SK-N-SH (cell line): Measurements from ENCODE around the gene TMEM164. TPM values are rescaled to one million over a fixed set of nuclear protein-coding genes. Genes with fewer than 3 reads are reported as not detected.

Source experiments
- CTCF ChIA-PET: fragments of 300-600, 350-600 bp; formaldehyde crosslinking; extraction: SDS; loops from one replicate; lab custom pipeline; 2021; lab: Yijun Ruan, JAX
- POLR2A ChIA-PET: fragments of 350-600 bp; sonication (Branson Sonifier 250); formaldehyde crosslinking; extraction: SDS; loops from one replicate; lab custom pipeline; 2020; ENCODE audit warnings: antibody characterized with exemption, inconsistent platforms; lab: Yijun Ruan, JAX
- DNase-seq: peaks from one replicate; pipeline ENCODE4 v3.0.0; 2012
- H2AFZ ChIP-seq: fragments of 200-600 bp; sonication (generic); 2 replicates; pipeline ENCODE4 v1.8.1; 2016; ENCODE audit warnings: antibody characterized with exemption, mild to moderate bottlenecking, low read depth
- H3F3A ChIP-seq: fragments of 200-600 bp; sonication (generic); replicated peaks from 2 replicates; pipeline ENCODE3; 2016; ENCODE audit warnings: antibody characterized with exemption, mild to moderate bottlenecking; ENCODE audit not compliant: insufficient read depth
- H3K27ac ChIP-seq, 2 experiments: fragments of 200-500 bp in 1 of 2; fragments of 200-600 bp in 1 of 2; sonication (Bioruptor generic) in 1 of 2; sonication (generic), shearing (Covaris generic) in 1 of 2; 2 replicates each; pipeline versions ENCODE4 v1.5.1 to v1.6.1; 2014 to 2016; ENCODE audit warnings: low read depth in 2 of 2, inconsistent platforms in 1 of 2, low read length in 1 of 2, mild to moderate bottlenecking in 1 of 2, mixed read lengths in 1 of 2
- H3K27me3 ChIP-seq: fragments of 200-600 bp; sonication (generic), shearing (Covaris generic); 2 replicates; pipeline ENCODE4 v1.6.1; 2016; ENCODE audit warnings: mixed run types; ENCODE audit not compliant: insufficient read depth
- H3K36me3 ChIP-seq, 2 experiments: fragments of 200-500 bp in 1 of 2; fragments of 200-600 bp in 1 of 2; sonication (Bioruptor generic) in 1 of 2; sonication (generic) in 1 of 2; replicated peaks in 1 of 2; 2 replicates each; pipeline versions ENCODE3 to v1.5.1; 2014 to 2016; ENCODE audit warnings: low read length in 1 of 2, mild to moderate bottlenecking in 1 of 2; ENCODE audit not compliant: insufficient read depth in 2 of 2, control insufficient read depth in 1 of 2
- H3K4me1 ChIP-seq, 2 experiments: fragments of 200-500 bp in 1 of 2; fragments of 200-600 bp in 1 of 2; sonication (Bioruptor generic) in 1 of 2; sonication (generic), shearing (Covaris generic) in 1 of 2; 2 replicates each; pipeline versions ENCODE4 v1.5.1 to v1.6.1; 2014 to 2016; ENCODE audit warnings: low read depth in 1 of 2, low read length in 1 of 2, mixed run types in 1 of 2; ENCODE audit not compliant: insufficient read depth in 2 of 2, control insufficient read depth in 1 of 2
- H3K4me2 ChIP-seq: fragments of 200-600 bp; sonication (generic), shearing (Covaris generic); 2 replicates; pipeline ENCODE4 v1.6.1; 2017; ENCODE audit warnings: mixed run types
- H3K4me3 ChIP-seq, 2 experiments: fragments of 200-500 bp in 1 of 2; fragments of 200-600 bp in 1 of 2; sonication (Bioruptor generic) in 1 of 2; sonication (generic), shearing (Covaris generic) in 1 of 2; 2 replicates each; pipeline versions ENCODE4 v1.5.1 to v1.8.1; 2014 to 2016; ENCODE audit warnings: low read depth in 2 of 2, inconsistent platforms in 1 of 2, low read length in 1 of 2, mild to moderate bottlenecking in 1 of 2, mixed read lengths in 1 of 2, moderate library complexity in 1 of 2
- H3K79me2 ChIP-seq: fragments of 200-600 bp; sonication (generic); 2 replicates; pipeline ENCODE4 v1.8.1; 2017; ENCODE audit warnings: mild to moderate bottlenecking; ENCODE audit not compliant: insufficient read depth
- H3K9ac ChIP-seq: fragments of 200-600 bp; sonication (generic); 2 replicates; pipeline ENCODE4 v1.6.1; 2017; ENCODE audit warnings: mixed run types
- H3K9me2 ChIP-seq: fragments of 200-600 bp; sonication (generic); 2 replicates; pipeline ENCODE4 v1.6.1; 2017; ENCODE audit warnings: mixed run types
- H3K9me3 ChIP-seq: fragments of 200-600 bp; sonication (generic); 2 replicates; pipeline ENCODE4 v1.6.1; 2017; ENCODE audit warnings: mixed run types, mild to moderate bottlenecking, moderate library complexity
- H4K20me1 ChIP-seq: fragments of 200-600 bp; sonication (generic); 2 replicates; pipeline ENCODE4 v1.6.1; 2017; ENCODE audit warnings: mild to moderate bottlenecking, mixed run types; ENCODE audit not compliant: insufficient read depth
- CHD2 ChIP-seq: fragments of 150-350 bp; IDR thresholded peaks from 2 replicates; pipeline ENCODE4 v1.6.1; 2018; ENCODE audit warnings: low read length; ENCODE audit not compliant: partially characterized antibody
- CTCF ChIP-seq: fragments of 200-600 bp; sonication (generic); IDR thresholded peaks from 2 replicates; pipeline ENCODE4 v1.6.1; 2017; ENCODE audit warnings: antibody characterized with exemption, mild to moderate bottlenecking, moderate library complexity
- ELF1 ChIP-seq: IDR thresholded peaks from 2 replicates; pipeline ENCODE4 v1.4.0; 2012
- FOSL2 ChIP-seq: IDR thresholded peaks from 2 replicates; pipeline ENCODE4 v1.4.0; 2012; ENCODE audit warnings: low read depth, mild to moderate bottlenecking, moderate library complexity, borderline replicate concordance
- FOXM1 ChIP-seq: IDR thresholded peaks from 2 replicates; pipeline ENCODE4 v1.4.0; 2012; ENCODE audit warnings: low read depth, mild to moderate bottlenecking
- GABPA ChIP-seq: IDR thresholded peaks from 2 replicates; pipeline ENCODE4 v1.4.0; 2012; ENCODE audit warnings: low read depth, mild to moderate bottlenecking
- IRF3 ChIP-seq: fragments of 150-350 bp; IDR thresholded peaks from 2 replicates; pipeline ENCODE4 v1.6.1; 2016; ENCODE audit warnings: mild to moderate bottlenecking, low read depth, low read length
- MEF2A ChIP-seq: IDR thresholded peaks from 2 replicates; pipeline ENCODE4 v1.4.0; 2012; ENCODE audit warnings: low read depth, borderline replicate concordance
- MXI1 ChIP-seq: IDR thresholded peaks from 2 replicates; pipeline ENCODE4 v1.6.1; 2012; ENCODE audit warnings: mild to moderate bottlenecking, low read depth, low read length, improper control_type of control experiment
- NFIC ChIP-seq: IDR thresholded peaks from 2 replicates; pipeline ENCODE4 v1.4.0; 2012; ENCODE audit warnings: borderline replicate concordance
- NRF1 ChIP-seq: IDR thresholded peaks from 2 replicates; pipeline ENCODE4 v1.6.1; 2012; ENCODE audit warnings: low read depth, mild to moderate bottlenecking, low read length
- RCOR1 ChIP-seq: fragments of 150-350 bp; IDR thresholded peaks from 2 replicates; pipeline ENCODE4 v1.6.1; 2017; ENCODE audit warnings: antibody characterized with exemption, low read length
- REST ChIP-seq: IDR thresholded peaks from 2 replicates; pipeline ENCODE4 v1.6.1; 2012; ENCODE audit warnings: mild to moderate bottlenecking, low read depth, low read length, moderate library complexity
- RFX5 ChIP-seq: IDR thresholded peaks from 2 replicates; pipeline ENCODE4 v1.6.1; 2012; ENCODE audit warnings: mild to moderate bottlenecking, improper control_type of control experiment, low read length
- SIN3A ChIP-seq: IDR thresholded peaks from 2 replicates; pipeline ENCODE4 v1.6.1; 2012; ENCODE audit warnings: low read depth, mild to moderate bottlenecking, low read length, moderate library complexity, borderline replicate concordance
- SMC3 ChIP-seq: IDR thresholded peaks from 2 replicates; pipeline ENCODE4 v1.6.1; 2012; ENCODE audit warnings: low read depth, low read length, improper control_type of control experiment
- TCF12 ChIP-seq: IDR thresholded peaks from 2 replicates; pipeline ENCODE4 v1.4.0; 2012
- TEAD4 ChIP-seq: IDR thresholded peaks from 2 replicates; pipeline ENCODE4 v1.4.0; 2012; ENCODE audit warnings: mild to moderate bottlenecking, borderline replicate concordance; ENCODE audit not compliant: insufficient read depth
- WGBS: methylation state at CpG from one replicate; pipeline ENCODE4 v1.1.6; 2017; ENCODE audit warnings: low lambda C conversion rate; 5-methylcytosine and 5-hydroxymethylcytosine counted together
- polyA plus RNA-seq, 3 experiments: library from polyadenylated mRNA; depleted of rRNA; stranded (reverse); fragments of >200 nt; gene quantifications; 2 replicates each; pipeline ENCODE4 v1.2.3, GENCODE V29; 2012
- TF ChIP-seq, protein P1 (sequence below): IDR thresholded peaks from 2 replicates; pipeline ENCODE4 v1.4.0; 2012; ENCODE audit warnings: low read depth, borderline replicate concordance

TMEM164 gene
- polyA plus RNA-seq, 1 of the 3 experiments (the other 2 are of a cell fraction): 11.9 TPM

- TF ChIP-seq CTCF: no peak
- TF ChIP-seq FOSL2: no peak
- no peak for TF ChIP-seq SMC3
- no peak for TF ChIP-seq NRF1
- no peak for TF ChIP-seq TEAD4
- no peak for TF ChIP-seq SIN3A
- TF ChIP-seq ELF1: no peak
Observed at GRCh38 chrX:110118530-110118929, 115.6 kb downstream of the TMEM164 start (continued).

- Histone ChIP-seq H4K20me1 (no peaks in the 10 kb centered on the region), H3F3A (no peaks in the 10 kb centered on the region), H3K36me3 (peaks cover 0 to 8% of the 10 kb centered on the region in 2 experiments), H3K4me1 (no peaks in the 10 kb centered on the region; a peak in 1 of 4 replicates), H3K9me3 (no peaks in the 10 kb centered on the region), H3K27ac (no peak overlapping the region), H3K9me2 (no peaks in the 10 kb centered on the region), H2AFZ (no peak overlapping the region), H3K4me2 (no peak overlapping the region), H3K9ac (no peak overlapping the region), H3K4me3 (no peak overlapping the region), H3K27me3 (no peaks in the 10 kb centered on the region), H3K79me2 (no peaks in the 10 kb centered on the region)
- ChIA-PET POLR2A (no interaction called here), CTCF (interaction anchor here (1.2 to 1.9 kb wide), 2 partner anchors 10 to 208 kb away, joined by 3 to 5 read pairs; no protein-coding TSS in a partner anchor)
- DNase-seq: no peak
- no peak for TF ChIP-seq SMC3
- TF ChIP-seq TCF12: no peak
- 40% methylated on average over 2 of the region's 2 CpGs for WGBS
Observed at GRCh38 chrX:110119480-110119879, 116.6 kb downstream of the TMEM164 start.

- POLR2A ChIA-PET: no interaction called here
- H3K36me3 ChIP-seq: peaks cover 0 to 8% of the 10 kb centered on the region in 2 experiments
- CTCF ChIA-PET: interaction anchor here (0.7 to 1.9 kb wide), 4 partner anchors 10 to 209 kb away, joined by 3 to 5 read pairs (median 3); no protein-coding TSS in a partner anchor
- H3K4me3 ChIP-seq: no peak overlapping the region
- H4K20me1 ChIP-seq: no peaks in the 10 kb centered on the region
- TF ChIP-seq, protein P1, sequence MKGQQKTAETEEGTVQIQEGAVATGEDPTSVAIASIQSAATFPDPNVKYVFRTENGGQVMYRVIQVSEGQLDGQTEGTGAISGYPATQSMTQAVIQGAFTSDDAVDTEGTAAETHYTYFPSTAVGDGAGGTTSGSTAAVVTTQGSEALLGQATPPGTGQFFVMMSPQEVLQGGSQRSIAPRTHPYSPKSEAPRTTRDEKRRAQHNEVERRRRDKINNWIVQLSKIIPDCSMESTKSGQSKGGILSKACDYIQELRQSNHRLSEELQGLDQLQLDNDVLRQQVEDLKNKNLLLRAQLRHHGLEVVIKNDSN: no peak
- TF ChIP-seq IRF3 (no peak), RCOR1 (no peak), MXI1 (no peak), MEF2A (no peak), REST (no peak), FOXM1 (no peak), TCF12 (no peak), NFIC (no peak), CHD2 (no peak), GABPA (no peak), RFX5 (no peak), SMC3 (no peak)
- H3K9me3 ChIP-seq: no peaks in the 10 kb centered on the region
- H3F3A ChIP-seq: no peaks in the 10 kb centered on the region
- no peak overlapping the region for H2AFZ ChIP-seq
- WGBS: 26% methylated on average over 2 of the region's 2 CpGs
- DNase-seq: no peak
- H3K79me2 ChIP-seq: no peaks in the 10 kb centered on the region
- H3K9me2 ChIP-seq: no peaks in the 10 kb centered on the region
- H3K4me1 ChIP-seq: no peaks in the 10 kb centered on the region; a peak in 1 of 4 replicates
- no peaks in the 10 kb centered on the region for H3K27me3 ChIP-seq
- H3K4me2 ChIP-seq: no peak overlapping the region
- H3K27ac ChIP-seq: no peak overlapping the region
- H3K9ac ChIP-seq: no peak overlapping the region
Observed at GRCh38 chrX:110120025-110120424, 117.1 kb downstream of the TMEM164 start.
